Activated CD4-positive, alpha-beta T cell treated with anti-CD3 and anti-CD28 coated beads for 4 hours (primary cell): ENCODE data around the gene ADRB2.

Experiments
- DNase-seq, 2 donors: peaks; one replicate each; pipeline ENCODE4 v3.0.0-alpha.2; 2020

ADRB2 gene

DNA sequence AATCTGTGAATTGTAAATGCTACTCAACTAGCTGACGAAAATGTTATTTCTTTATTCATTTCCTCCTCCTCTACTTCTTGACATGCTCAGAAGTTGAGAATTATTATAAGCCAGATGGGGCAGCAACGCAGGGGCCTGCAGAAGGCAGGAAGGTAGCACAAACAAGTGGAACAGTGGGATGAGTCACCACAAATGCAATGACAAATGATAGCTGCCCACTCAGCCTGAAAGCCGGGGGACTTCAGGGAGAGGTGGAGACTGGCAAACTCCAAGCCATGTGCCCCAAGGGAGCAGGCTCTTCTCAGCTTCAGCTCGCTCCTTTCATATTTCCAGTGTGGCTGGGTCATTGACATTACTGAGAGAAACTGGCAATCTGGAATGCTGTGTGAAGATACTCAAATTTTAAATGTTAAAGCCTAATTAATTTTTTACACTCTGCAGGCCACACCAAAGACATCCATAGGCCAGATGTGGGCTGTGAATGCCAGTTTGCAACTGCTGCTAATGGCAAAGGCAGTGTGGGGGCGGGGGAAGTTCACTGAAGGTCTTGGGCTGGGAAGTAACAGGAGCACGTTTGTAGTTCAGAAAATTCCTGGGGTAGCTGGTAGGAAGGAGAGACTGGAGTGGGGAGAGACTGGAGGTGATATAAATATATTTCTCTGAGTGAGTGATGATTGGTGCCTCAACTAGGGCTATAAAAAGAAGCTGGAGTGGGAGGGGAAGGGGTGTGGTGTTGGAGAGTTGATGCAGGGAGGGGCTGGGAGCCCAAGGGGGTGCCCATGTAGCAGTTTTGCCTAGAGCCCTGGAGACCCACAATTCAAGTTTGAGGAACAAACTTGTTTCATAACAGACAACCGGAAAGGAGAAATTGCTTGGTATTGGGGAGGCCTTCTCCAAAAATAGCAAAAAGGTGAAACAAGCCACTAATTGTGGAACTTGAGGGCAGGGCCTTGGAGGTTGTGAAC lies 20.8 kb upstream of the ADRB2 start:
- no peak for DNase-seq

GRCh38 chr5:148806520-148806931 lies 19.9 kb upstream of the ADRB2 start:
- no peak for DNase-seq

GRCh38 chr5:148807851-148808250 lies 18.6 kb upstream of the ADRB2 start:
- no peak for DNase-seq

GRCh38 chr5:148808864-148809642 lies 17.4 kb upstream of the ADRB2 start:
- DNase-seq, result peak; percentile 19 to 23

- DNase-seq, result no peak
These were observed 16.5 kb upstream of the ADRB2 start for GRCh38 chr5:148809781-148810524.

- no peak for DNase-seq
These were observed 15.6 kb upstream of the ADRB2 start for GRCh38 chr5:148810823-148811222.

DNA sequence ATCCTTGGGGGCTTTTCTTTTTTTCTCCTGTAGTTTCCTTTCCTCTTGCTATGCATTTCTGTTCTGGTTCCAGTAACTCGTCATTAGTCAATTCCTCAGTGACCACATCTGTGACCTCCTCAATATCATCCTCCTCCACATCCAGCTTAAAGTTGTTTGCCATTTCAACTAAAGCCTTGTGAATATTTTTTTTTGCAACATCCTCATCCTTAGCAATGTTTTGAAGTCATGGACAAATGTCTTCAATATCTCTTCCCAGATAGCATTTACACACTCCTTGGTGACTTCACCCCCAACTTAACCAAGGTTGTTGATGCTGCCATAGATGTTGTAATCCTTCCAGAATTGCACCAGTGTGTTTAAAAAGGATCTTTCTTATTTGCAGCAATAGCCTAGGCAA lies 14.7 kb upstream of the ADRB2 start:
- DNase-seq, result no peak

DNA sequence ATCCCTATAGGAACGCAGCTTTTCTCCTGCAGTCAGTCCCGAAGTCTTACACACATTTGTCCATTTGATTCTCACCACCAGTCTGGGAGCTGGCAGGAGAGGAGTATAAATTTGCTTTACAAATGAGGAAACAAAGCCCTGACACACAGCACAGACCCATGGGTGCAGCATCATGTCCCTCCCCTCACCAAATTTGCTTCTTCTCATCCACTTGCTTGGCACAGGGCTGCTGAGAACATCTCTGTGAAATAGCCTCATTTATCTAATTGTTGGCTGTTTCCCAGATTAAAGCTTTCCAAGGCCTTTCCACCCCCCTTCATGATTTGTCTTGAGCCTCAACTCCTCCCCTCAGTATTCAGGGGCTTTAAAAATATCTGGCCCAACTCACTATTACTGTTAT lies 11.3 kb upstream of the ADRB2 start:
- no peak for DNase-seq

DNA sequence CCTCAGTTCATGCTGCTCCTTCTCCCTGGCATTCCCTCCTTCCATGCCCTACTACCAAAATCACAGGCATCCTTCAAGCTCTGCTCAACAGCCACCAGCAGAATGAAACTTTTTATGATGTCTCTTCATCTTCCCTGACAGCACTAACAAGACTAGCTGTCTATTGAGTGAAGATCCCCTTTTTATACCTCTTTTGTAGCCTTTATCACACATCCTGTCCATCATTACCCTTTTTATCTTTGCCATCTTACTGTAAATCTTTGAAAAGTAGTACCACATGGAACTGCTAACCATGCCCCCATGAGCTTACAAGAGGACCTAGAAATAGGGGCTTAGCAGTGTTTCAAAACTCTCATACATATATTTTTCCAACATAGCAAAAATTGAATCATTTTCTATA lies 10.8 kb upstream of the ADRB2 start:
- no peak for DNase-seq

- no peak for DNase-seq
These were observed 10.1 kb upstream of the ADRB2 start for GRCh38 chr5:148816357-148816756.

DNA sequence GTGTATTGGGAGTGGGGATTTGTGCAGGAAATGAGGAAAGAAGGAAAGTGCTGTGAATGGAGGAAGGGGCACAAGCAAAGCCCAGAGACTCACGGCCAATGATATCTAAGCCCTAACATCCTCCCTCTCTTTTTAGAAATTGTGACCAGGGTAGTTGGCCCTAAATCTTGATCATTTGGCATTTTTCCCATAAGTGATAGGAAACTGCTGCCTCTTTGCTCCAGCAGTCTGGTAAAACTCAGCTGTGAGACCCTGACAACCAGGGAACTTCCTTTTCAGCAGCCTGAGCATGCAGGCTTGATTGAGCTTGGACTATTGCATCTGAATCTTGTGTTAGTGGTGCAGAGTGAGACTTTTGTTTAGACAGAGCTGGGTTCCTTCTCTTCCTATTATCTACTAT lies 9.6 kb upstream of the ADRB2 start:
- DNase-seq, result no peak

DNA sequence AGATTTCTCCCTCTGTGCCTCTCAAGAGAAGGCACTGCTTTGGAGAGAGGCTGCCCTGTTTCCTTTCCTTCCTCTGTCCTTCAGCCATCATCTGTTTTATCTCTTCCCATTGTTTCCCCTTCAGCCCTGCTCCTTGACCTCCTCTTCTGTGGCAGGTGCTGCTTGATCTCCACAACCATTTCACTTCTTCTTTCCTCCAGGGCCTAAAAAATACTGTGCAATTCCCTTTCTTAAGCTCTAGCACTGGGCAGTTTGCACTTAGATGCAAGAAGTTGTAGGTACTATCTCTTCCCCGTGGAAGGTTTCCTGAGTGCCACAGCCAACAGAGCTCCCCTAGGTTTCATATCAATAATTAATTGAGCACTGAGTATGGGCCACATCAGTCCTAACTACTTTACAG lies 8.8 kb upstream of the ADRB2 start:
- no peak for DNase-seq

GRCh38 chr5:148820461-148821395 lies 5.7 kb upstream of the ADRB2 start:
- peak in 1 of 2 donors; percentile 10 for DNase-seq

DNA sequence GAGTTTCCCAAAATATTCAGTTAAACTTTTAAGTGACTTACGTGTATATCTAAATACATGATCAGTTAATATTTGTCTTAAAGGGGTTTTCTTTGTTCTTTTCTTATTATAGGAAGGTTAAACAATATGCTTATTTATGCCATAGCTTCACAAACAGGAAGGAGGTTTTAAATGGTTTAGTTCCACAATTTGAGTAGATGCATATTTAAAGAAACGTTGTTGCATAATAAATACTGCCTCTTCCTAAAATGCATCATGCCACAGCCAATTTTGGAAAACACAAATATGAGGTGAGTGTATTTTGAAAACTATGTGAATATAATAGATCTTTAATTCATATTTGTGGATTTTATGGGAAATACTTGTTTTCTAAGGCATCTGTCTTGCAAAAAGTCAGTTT lies 2.5 kb upstream of the ADRB2 start:
- DNase-seq, result no peak

GRCh38 chr5:148825716-148826052 lies 727 bp upstream of the ADRB2 start:
- no peak for DNase-seq

- no peak for DNase-seq
These were observed 294 bp downstream of the ADRB2 start for GRCh38 chr5:148826739-148827070.

GRCh38 chr5:148827723-148828122 lies 1.3 kb downstream of the ADRB2 start:
- DNase-seq, result no peak

DNA sequence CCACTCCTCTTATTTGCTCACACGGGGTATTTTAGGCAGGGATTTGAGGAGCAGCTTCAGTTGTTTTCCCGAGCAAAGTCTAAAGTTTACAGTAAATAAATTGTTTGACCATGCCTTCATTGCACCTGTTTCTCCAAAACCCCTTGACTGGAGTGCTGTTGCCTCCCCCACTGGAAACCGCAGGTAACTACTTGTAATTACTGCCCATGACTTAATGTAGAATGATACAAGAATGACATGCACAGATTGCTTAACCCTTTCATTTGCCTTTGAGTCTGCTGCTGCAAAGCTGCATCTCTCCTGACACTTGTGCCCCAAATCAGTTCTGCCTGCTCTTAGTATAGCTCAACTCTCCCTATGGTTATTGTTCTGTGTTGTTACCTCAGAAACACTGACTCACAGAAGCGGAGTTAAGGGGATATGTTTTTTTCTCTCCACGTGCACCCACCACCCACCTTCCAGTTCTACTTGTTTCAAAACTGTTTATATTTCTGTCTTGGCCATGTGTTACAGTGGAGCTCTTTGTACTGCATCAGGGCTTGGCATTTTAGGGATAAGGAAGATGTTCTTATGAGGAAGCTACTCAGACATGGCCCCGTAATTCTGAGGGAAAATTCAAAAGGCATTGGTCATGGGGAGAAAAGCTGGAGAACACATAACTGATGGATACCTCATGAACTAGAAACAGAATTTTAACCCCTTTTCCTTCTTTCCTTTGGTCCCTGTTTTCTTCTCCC lies 2.3 kb downstream of the ADRB2 start:
- DNase-seq, result no peak

- no peak for DNase-seq
These were observed 2.8 kb downstream of the ADRB2 start for GRCh38 chr5:148829248-148829594.

- no peak for DNase-seq
These were observed 3.3 kb downstream of the ADRB2 start for GRCh38 chr5:148829734-148830133.

DNA sequence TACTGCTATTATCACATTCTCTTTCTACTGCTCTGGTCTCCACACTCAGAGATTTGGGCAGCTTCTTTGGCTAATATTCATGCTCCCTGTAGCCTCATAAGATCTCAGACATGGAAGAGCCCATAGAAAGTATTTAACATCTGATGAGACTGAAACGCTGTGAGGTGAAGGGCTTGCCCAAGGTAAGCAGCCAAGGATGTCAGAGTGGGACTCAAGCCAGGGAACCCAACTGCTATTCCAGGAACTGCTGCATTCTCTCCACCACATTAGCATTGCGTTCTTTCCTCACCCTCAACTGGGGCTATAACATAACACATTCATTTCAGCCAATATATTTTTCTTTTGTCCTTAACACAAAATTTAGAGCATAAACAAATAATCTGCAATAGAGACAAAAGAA lies 3.8 kb downstream of the ADRB2 start:
- no peak for DNase-seq
